Measurements from ENCODE around the gene OVOL2. TPM values are rescaled to one million over a fixed set of nuclear protein-coding genes. Genes with fewer than 3 reads are reported as not detected.
A peak's percentile ranks its signal among the peaks of the same experiment; 100 is the strongest.
"Not testable (repeated sequence)": the region's sequence is repeated elsewhere in the genome, so short reads cannot be mapped to it uniquely, and the experiment has no call there.

The OVOL2 gene
- total RNA-seq, 1 donor from 2014 or later: not detected

DNA sequence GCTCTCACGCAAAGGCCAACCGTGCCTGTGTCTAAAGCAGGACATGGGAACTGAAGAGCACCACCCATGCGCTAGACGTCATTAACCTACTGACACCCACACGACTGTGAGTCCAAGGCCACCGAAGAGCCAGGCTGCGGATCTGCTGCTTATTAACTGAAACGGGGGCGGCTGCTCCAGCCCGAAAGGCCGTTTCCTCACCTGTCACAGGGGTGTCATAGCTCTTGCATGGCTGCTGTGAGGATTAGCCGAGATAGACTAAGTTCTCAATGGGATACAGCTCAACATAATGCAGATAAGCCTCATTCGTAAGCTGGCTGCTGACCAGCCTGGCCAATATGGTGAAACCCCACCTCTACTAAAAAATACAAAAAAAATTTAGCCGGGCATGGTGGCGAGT lies 26.7 kb downstream of the OVOL2 start:
- Histone ChIP-seq H3K4me3 (no peak overlapping the region), H3K27ac (replicated peaks) (no peak overlapping the region), H3K27me3 (ENCODE audit: low read depth) (peaks cover 45% of the 10 kb centered on the region), H3K9me3 (replicated peaks) (no peaks in the 10 kb centered on the region), H3K4me1 (no peaks in the 10 kb centered on the region), H3K36me3 (no peaks in the 10 kb centered on the region)
- TF ChIP-seq, protein P1, sequence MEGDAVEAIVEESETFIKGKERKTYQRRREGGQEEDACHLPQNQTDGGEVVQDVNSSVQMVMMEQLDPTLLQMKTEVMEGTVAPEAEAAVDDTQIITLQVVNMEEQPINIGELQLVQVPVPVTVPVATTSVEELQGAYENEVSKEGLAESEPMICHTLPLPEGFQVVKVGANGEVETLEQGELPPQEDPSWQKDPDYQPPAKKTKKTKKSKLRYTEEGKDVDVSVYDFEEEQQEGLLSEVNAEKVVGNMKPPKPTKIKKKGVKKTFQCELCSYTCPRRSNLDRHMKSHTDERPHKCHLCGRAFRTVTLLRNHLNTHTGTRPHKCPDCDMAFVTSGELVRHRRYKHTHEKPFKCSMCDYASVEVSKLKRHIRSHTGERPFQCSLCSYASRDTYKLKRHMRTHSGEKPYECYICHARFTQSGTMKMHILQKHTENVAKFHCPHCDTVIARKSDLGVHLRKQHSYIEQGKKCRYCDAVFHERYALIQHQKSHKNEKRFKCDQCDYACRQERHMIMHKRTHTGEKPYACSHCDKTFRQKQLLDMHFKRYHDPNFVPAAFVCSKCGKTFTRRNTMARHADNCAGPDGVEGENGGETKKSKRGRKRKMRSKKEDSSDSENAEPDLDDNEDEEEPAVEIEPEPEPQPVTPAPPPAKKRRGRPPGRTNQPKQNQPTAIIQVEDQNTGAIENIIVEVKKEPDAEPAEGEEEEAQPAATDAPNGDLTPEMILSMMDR (IDR thresholded peaks at IDR 0.05; ENCODE audit: borderline replicate concordance): no peak
- intact Hi-C loops (cut with micrococcal nuclease): no loop called here
- no peak for DNase-seq

DNA sequence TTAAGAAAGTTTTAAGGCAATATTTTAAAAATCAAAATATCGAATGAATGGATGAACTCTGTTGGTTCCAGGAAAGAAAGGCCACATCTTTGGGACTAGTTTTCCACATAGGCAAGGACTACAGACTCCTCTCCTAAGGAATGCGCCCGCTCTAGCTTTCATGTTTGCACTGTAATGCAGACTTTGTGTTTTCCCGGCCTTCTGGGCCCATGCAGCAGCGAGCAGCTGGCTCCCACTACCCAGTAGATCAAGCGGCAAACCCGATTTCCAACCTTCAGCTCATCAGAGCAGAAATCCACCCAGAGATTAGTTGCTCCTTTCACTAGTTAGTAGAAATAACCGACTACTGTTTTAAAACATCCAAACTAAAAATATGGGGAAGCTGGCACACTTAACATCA lies 27.7 kb downstream of the OVOL2 start:
- intact Hi-C loops (cut with micrococcal nuclease): no loop called here
- H3K9me3 ChIP-seq (replicated peaks): no peaks in the 10 kb centered on the region
- H3K4me3 ChIP-seq: no peak overlapping the region
- no peak overlapping the region for H3K27ac ChIP-seq (replicated peaks)
- peaks cover 45% of the 10 kb centered on the region for H3K27me3 ChIP-seq (ENCODE audit: low read depth)
- TF ChIP-seq, protein P1 (IDR thresholded peaks at IDR 0.05; ENCODE audit: borderline replicate concordance): no peak
- H3K36me3 ChIP-seq: no peaks in the 10 kb centered on the region
- no peak for DNase-seq
- H3K4me1 ChIP-seq: no peaks in the 10 kb centered on the region

GRCh38 chr20:18027011-18027410 lies 30.7 kb downstream of the OVOL2 start:
- H3K27ac ChIP-seq (replicated peaks); H3K4me1 ChIP-seq; intact Hi-C loops (cut with micrococcal nuclease); H3K36me3 ChIP-seq; H3K4me3 ChIP-seq; DNase-seq; H3K9me3 ChIP-seq (replicated peaks): not testable (repeated sequence)
- H3K27me3 ChIP-seq (ENCODE audit: low read depth): peaks cover 40% of the 10 kb centered on the region

- Histone ChIP-seq H3K9me3 (replicated peaks) (no peaks in the 10 kb centered on the region), H3K4me1 (no peaks in the 10 kb centered on the region), H3K27me3 (ENCODE audit: low read depth) (peaks cover 41% of the 10 kb centered on the region), H3K4me3 (no peak overlapping the region), H3K36me3 (no peaks in the 10 kb centered on the region), H3K27ac (replicated peaks) (no peak overlapping the region)
- DNase-seq: no peak
- TF ChIP-seq, protein P1 (IDR thresholded peaks at IDR 0.05; ENCODE audit: borderline replicate concordance): no peak
- intact Hi-C loops (cut with micrococcal nuclease): no loop called here
These were observed 33.0 kb downstream of the OVOL2 start for GRCh38 chr20:18024606-18025127.

GRCh38 chr20:18020931-18021330 lies 36.8 kb downstream of the OVOL2 start:
- no peaks in the 10 kb centered on the region for H3K36me3 ChIP-seq
- peaks cover 16% of the 10 kb centered on the region for H3K27me3 ChIP-seq (ENCODE audit: low read depth)
- TF ChIP-seq, protein P1 (IDR thresholded peaks at IDR 0.05; ENCODE audit: borderline replicate concordance): no peak
- H3K4me1 ChIP-seq: no peaks in the 10 kb centered on the region
- intact Hi-C loops (cut with micrococcal nuclease): no loop called here
- no peak for DNase-seq
- no peaks in the 10 kb centered on the region for H3K9me3 ChIP-seq (replicated peaks)
- no peak overlapping the region for H3K4me3 ChIP-seq
- no peak overlapping the region for H3K27ac ChIP-seq (replicated peaks)

DNA sequence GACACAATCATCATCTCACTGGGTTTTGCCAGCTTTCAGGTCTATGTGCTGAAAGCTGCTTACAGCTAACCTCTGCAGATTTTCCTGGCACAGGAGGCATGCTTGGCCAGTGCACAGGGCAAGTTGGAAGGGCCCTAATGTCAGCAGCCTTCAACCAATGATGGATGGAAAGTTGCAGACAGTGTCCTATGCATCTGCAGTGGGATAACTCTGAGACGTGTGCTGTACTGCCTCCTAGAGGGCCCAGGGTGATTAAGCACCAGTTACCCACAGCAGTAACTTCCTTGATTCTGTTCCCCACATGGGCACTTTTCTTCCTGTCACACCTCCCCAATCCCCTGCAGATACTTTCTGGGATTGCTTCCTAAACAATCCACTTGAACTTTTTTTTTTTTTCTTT lies 38.6 kb downstream of the OVOL2 start:
- H3K27me3 ChIP-seq (ENCODE audit: low read depth): peaks cover 9% of the 10 kb centered on the region
- intact Hi-C loops (cut with micrococcal nuclease): no loop called here
- no peaks in the 10 kb centered on the region for H3K9me3 ChIP-seq (replicated peaks)
- no peaks in the 10 kb centered on the region for H3K36me3 ChIP-seq
- no peak overlapping the region for H3K4me3 ChIP-seq
- H3K27ac ChIP-seq (replicated peaks): no peak overlapping the region
- DNase-seq: no peak
- H3K4me1 ChIP-seq: no peaks in the 10 kb centered on the region
- TF ChIP-seq, protein P1 (IDR thresholded peaks at IDR 0.05; ENCODE audit: borderline replicate concordance): peak; percentile 28

Measured in left ventricle myocardium inferior (tissue), 1 donor.